Cardiac fibroblast (primary cell): ENCODE measurements around the gene GALR1.

ENCODE experiments used
- DNase-seq, 2 donors: peaks; one replicate each; pipeline versions ENCODE4 v3.0.0 to v3.0.0-alpha.2; 2010; ENCODE audit warnings: low read depth in 2 of 2
- H3K4me3 ChIP-seq, 2 donors: replicated peaks in 1 of 2; 1 replicate in 1 of 2; 2 replicates in 1 of 2; pipeline ENCODE4 v1.5.1; 2011; ENCODE audit warnings: low read depth in 2 of 2, low read length in 2 of 2, mild to moderate bottlenecking in 2 of 2, moderate library complexity in 1 of 2
- CTCF ChIP-seq: IDR thresholded peaks from one replicate; pipeline ENCODE4 v1.5.1; 2011; ENCODE audit warnings: low read depth, mild to moderate bottlenecking, low read length, inconsistent platforms

Gene GALR1

DNA sequence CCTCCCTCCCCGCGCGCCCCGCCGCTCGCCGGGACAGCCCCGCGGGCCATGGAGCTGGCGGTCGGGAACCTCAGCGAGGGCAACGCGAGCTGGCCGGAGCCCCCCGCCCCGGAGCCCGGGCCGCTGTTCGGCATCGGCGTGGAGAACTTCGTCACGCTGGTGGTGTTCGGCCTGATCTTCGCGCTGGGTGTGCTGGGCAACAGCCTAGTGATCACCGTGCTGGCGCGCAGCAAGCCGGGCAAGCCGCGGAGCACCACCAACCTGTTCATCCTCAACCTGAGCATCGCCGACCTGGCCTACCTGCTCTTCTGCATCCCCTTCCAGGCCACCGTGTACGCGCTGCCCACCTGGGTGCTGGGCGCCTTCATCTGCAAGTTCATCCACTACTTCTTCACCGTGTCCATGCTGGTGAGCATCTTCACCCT lies 865 bp downstream of the GALR1 start:
- no peak for TF ChIP-seq CTCF
- DNase-seq: no peak
- no peak overlapping the region for H3K4me3 ChIP-seq

DNA sequence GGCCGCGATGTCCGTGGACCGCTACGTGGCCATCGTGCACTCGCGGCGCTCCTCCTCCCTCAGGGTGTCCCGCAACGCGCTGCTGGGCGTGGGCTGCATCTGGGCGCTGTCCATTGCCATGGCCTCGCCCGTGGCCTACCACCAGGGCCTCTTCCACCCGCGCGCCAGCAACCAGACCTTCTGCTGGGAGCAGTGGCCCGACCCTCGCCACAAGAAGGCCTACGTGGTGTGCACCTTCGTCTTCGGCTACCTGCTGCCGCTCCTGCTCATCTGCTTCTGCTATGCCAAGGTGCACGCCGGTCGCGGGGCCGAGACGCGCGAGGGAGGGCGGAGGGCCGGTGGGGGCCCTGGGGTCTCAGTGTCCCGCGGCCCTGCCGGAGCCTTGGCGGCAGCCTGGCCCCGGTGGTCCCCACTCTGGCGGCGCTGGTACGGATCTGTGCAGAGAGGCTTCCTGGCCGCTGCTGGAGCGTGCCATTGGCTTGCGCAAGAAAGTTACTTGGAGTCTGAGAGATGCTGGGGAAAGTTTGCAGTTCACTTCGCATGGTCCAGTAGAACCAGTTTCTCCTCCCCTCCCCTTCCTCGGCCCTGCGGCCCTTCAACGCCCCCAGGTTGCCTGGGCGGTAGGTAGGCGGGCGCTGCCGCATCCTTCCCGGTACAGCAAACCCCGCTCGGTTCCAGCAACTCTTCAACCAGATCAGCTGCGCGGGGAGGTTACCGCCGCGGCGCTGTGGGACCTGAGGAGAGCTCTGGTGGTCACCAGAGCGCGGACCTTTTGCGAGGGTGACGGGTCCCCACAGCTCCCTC lies 1.5 kb downstream of the GALR1 start:
- no peak for TF ChIP-seq CTCF
- DNase-seq: peak in 1 of 2 donors; percentile 16
- H3K4me3 ChIP-seq: no peak overlapping the region

GRCh38 chr18:77251730-77252050 lies 2.0 kb downstream of the GALR1 start:
- no peak for DNase-seq
- TF ChIP-seq CTCF: no peak
- H3K4me3 ChIP-seq: no peak overlapping the region

GRCh38 chr18:77254711-77255405 lies 5.2 kb downstream of the GALR1 start:
- no peak for TF ChIP-seq CTCF
- no peak for DNase-seq

DNA sequence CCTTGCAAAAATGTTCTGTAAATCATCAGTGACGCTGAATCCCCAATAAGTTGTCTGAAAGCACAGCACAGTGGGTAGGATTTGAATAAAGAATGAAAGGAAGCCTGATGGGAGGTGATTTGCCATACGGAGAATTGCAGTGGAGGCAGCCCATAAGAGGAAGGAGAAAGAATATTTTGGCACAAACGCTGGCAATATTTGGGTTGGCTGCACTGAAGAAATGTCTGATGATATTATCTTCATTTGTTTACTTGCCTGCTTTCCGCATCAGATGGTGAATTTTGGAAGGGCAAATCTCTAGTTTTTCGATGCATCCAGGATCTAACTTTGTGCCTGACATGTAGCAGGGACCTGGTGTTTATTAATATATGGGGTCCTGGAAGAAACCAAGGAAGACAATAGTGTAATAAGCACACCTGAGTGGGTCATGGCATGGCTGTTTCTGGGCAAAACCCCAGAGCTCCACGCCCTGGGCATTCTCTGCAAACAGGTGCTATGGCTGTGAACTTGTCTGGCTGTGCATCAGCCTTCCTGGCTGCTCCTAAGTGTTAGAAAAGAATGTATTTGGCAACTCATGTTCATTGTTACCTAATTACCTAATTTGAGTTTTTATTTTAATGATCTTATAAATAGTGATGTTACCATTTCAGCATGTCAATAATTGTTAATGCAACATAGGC lies 5.9 kb downstream of the GALR1 start:
- H3K4me3 ChIP-seq: no peak overlapping the region
- DNase-seq: no peak
- no peak for TF ChIP-seq CTCF

More at GRCh38 chr18:77254711-77255405, 5.2 kb downstream of the GALR1 start:
- H3K4me3 ChIP-seq: no peak overlapping the region

DNA sequence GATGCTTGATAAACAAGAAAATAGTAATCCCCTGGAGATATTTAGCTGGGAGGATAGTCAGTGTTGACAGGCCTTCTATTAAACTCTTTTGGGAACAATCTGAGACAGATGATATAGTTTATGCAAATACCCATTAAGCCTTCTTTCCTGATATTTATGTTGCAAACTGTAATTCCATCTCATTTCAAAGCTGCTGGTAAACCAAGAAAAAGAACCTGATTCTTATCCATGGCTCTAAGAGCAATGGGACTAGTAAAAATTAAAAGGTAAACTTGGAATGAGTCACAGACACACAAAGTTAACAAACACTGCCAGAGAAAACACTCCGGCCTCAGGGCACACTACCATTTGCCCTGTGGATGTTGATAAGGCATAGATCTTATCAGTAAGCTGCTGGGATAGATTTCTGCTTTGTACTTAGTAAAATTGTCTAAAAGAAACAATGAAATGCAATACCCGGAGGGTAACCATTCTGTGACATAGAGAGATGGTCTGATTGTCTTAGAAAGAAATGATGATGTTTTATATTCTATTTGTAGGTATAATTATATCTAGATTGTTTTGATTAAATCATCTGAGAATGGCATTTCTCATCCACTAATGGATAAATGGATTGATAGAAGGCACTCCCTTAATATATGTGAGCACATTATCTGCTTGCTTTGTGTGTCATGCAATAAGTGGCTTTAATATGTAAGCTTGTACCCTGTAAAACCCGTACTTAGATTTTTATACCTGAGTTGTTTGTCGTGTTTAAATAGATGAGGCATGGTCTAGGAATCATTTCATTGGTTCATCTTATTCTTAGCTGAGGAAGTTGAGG lies 13.2 kb downstream of the GALR1 start:
- no peak for DNase-seq
- H3K4me3 ChIP-seq: no peak overlapping the region
- no peak for TF ChIP-seq CTCF
